ENCODE results near the gene TMEM255B. TPM values are rescaled to one million over a fixed set of nuclear protein-coding genes. Genes with fewer than 3 reads are reported as not detected.

TMEM255B gene
- total and polyA plus RNA-seq, 2 donors (not counting 3 experiments of a cell fraction or from before 2014, with no cell fraction given): 105 to 121 TPM

GRCh38 chr13:113819731-113820715 lies 61.0 kb downstream of the TMEM255B start:
- Histone ChIP-seq H3K4me3 (replicated peaks in 1 of 3; ENCODE audit: insufficient read depth in 1 of 3, low read depth in 1 of 3, low read length in 3 of 3) (no peak overlapping the region), H3K27me3 (ENCODE audit: control insufficient read depth in 2 of 2, insufficient read depth in 2 of 2, low read length in 2 of 2) (no peaks in the 10 kb centered on the region), H3K27ac (ENCODE audit: insufficient read depth, low read depth, low read length) (no peak overlapping the region), H3K9me3 (replicated peaks; ENCODE audit: control insufficient read depth, insufficient read depth, low read length) (no peaks in the 10 kb centered on the region), H3K4me1 (ENCODE audit: control insufficient read depth, extremely low read depth, insufficient read depth, low read length) (peaks cover 6% of the 10 kb centered on the region), H3K36me3 (ENCODE audit: control insufficient read depth in 2 of 2, extremely low read depth in 1 of 2, insufficient read depth in 2 of 2, low read length in 2 of 2) (peaks cover 0 to 11% of the 10 kb centered on the region in 2 experiments), H4K20me1 (replicated peaks; ENCODE audit: control insufficient read depth, extremely low read depth, insufficient read depth, low read length) (no peaks in the 10 kb centered on the region), H2AFZ (ENCODE audit: low read depth, low read length) (no peak overlapping the region), H3K9ac (replicated peaks; ENCODE audit: extremely low read depth, insufficient read depth, low read length) (no peak overlapping the region), H3K9me1 (replicated peaks; ENCODE audit: control insufficient read depth, extremely low read depth, insufficient read depth, low read length) (no peaks in the 10 kb centered on the region), H3K79me2 (ENCODE audit: control insufficient read depth, insufficient read depth, low read length) (no peaks in the 10 kb centered on the region), H3K4me2 (ENCODE audit: insufficient read depth, low read length) (no peak overlapping the region)
- DNase-seq (ENCODE audit: low read depth, low spot score) (no peak), FAIRE-seq (no peak)
- POLR2A ChIA-PET: no interaction called here
- TF ChIP-seq POLR2AphosphoS5 (IDR thresholded peaks at IDR 0.05; ENCODE audit: insufficient read depth, low read depth, low read length) (no peak), MAX (IDR thresholded peaks at IDR 0.05; ENCODE audit: insufficient read depth, insufficient read length) (no peak), POLR2A (IDR thresholded peaks at IDR 0.05; ENCODE audit: low read depth, low read length) (no peak), FOS (IDR thresholded peaks at IDR 0.05; ENCODE audit: borderline replicate concordance, insufficient read depth, low read length) (no peak), JUN (IDR thresholded peaks at IDR 0.05; ENCODE audit: borderline replicate concordance, insufficient read depth, insufficient read length, low read depth) (no peak), MYC (IDR thresholded peaks at IDR 0.05; ENCODE audit: low read depth, low read length) (no peak), EZH2 (IDR thresholded peaks at IDR 0.05; ENCODE audit: borderline replicate concordance, low read depth, low read length, severe bottlenecking) (no peak), CTCF (IDR thresholded peaks at IDR 0.05; ENCODE audit: extremely low read depth in 1 of 2, insufficient read depth in 1 of 2, low read depth in 1 of 2, low read length in 2 of 2) (no peak)
- dilution Hi-C loops (cut with MboI; ENCODE audit: extremely low pct_ligation_motif_present, low sequenced_read_pairs) (no loop called here), intact Hi-C loops (cut with micrococcal nuclease) (loop anchor here (5.0 kb wide), 1 partner anchor 297 kb away; no protein-coding TSS in a partner anchor)
- CTCF ChIA-PET: interaction anchor here (1.3 to 5.4 kb wide), 3 partner anchors 8 to 127 kb away, joined by 3 to 21 read pairs (median 12); no protein-coding TSS in a partner anchor
- no TSS peak for BruUV-seq (replicated peaks)
